ENCODE measurements around the gene EIPR1.

The EIPR1 gene

GRCh38 chr2:3194828-3195227, 182.8 kb downstream of the EIPR1 start:
- ATAC-seq (ENCODE audit: low read depth) (no peak), DNase-seq (ENCODE audit: low spot score) (no peak)
- H3K36me3 ChIP-seq (ENCODE audit: low read depth) = peaks cover 7% of the 10 kb centered on the region
- H3K9me3 ChIP-seq (ENCODE audit: severe bottlenecking) = no peaks in the 10 kb centered on the region
- no peak overlapping the region for H3K27ac ChIP-seq (ENCODE audit: poor library complexity, severe bottlenecking)
- no peak overlapping the region for H3K4me3 ChIP-seq (ENCODE audit: severe bottlenecking)
- no peak for TF ChIP-seq CTCF (IDR thresholded peaks at IDR 0.05; ENCODE audit: poor library complexity, severe bottlenecking)
- H3K4me1 ChIP-seq (ENCODE audit: insufficient read depth, poor library complexity, severe bottlenecking) = no peaks in the 10 kb centered on the region
- H3K27me3 ChIP-seq (ENCODE audit: insufficient read depth, poor library complexity, severe bottlenecking) = no peaks in the 10 kb centered on the region

GRCh38 chr2:3193443-3194330, 183.9 kb downstream of the EIPR1 start:
- no peak overlapping the region for H3K27ac ChIP-seq (ENCODE audit: poor library complexity, severe bottlenecking)
- peaks cover 7% of the 10 kb centered on the region for H3K36me3 ChIP-seq (ENCODE audit: low read depth)
- ATAC-seq (ENCODE audit: low read depth) (no peak), DNase-seq (ENCODE audit: low spot score) (no peak)
- H3K9me3 ChIP-seq (ENCODE audit: severe bottlenecking) = no peaks in the 10 kb centered on the region
- no peaks in the 10 kb centered on the region for H3K4me1 ChIP-seq (ENCODE audit: insufficient read depth, poor library complexity, severe bottlenecking)
- TF ChIP-seq CTCF (IDR thresholded peaks at IDR 0.05; ENCODE audit: poor library complexity, severe bottlenecking) = no peak
- H3K4me3 ChIP-seq (ENCODE audit: severe bottlenecking) = no peak overlapping the region
- H3K27me3 ChIP-seq (ENCODE audit: insufficient read depth, poor library complexity, severe bottlenecking) = no peaks in the 10 kb centered on the region

- DNase-seq (ENCODE audit: low spot score) (no peak), ATAC-seq (ENCODE audit: low read depth) (no peak)
- no peak overlapping the region for H3K4me3 ChIP-seq (ENCODE audit: severe bottlenecking)
- no peaks in the 10 kb centered on the region for H3K9me3 ChIP-seq (ENCODE audit: severe bottlenecking)
- no peaks in the 10 kb centered on the region for H3K27me3 ChIP-seq (ENCODE audit: insufficient read depth, poor library complexity, severe bottlenecking)
- no peaks in the 10 kb centered on the region for H3K4me1 ChIP-seq (ENCODE audit: insufficient read depth, poor library complexity, severe bottlenecking)
- H3K36me3 ChIP-seq (ENCODE audit: low read depth) = peaks cover 7% of the 10 kb centered on the region
- no peak for TF ChIP-seq CTCF (IDR thresholded peaks at IDR 0.05; ENCODE audit: poor library complexity, severe bottlenecking)
- no peak overlapping the region for H3K27ac ChIP-seq (ENCODE audit: poor library complexity, severe bottlenecking)
Measured at GRCh38 chr2:3192920-3193319, 184.7 kb downstream of the EIPR1 start.

- Histone ChIP-seq H3K9me3 (ENCODE audit: severe bottlenecking) (no peaks in the 10 kb centered on the region), H3K27me3 (ENCODE audit: insufficient read depth, poor library complexity, severe bottlenecking) (no peaks in the 10 kb centered on the region), H3K36me3 (ENCODE audit: low read depth) (peaks cover 7% of the 10 kb centered on the region), H3K27ac (ENCODE audit: poor library complexity, severe bottlenecking) (no peak overlapping the region), H3K4me3 (ENCODE audit: severe bottlenecking) (no peak overlapping the region), H3K4me1 (ENCODE audit: insufficient read depth, poor library complexity, severe bottlenecking) (no peaks in the 10 kb centered on the region)
- no peak for TF ChIP-seq CTCF (IDR thresholded peaks at IDR 0.05; ENCODE audit: poor library complexity, severe bottlenecking)
- ATAC-seq (ENCODE audit: low read depth) = no peak
- no peak for DNase-seq (ENCODE audit: low spot score)
Measured at GRCh38 chr2:3192281-3192818, 185.3 kb downstream of the EIPR1 start.

GRCh38 chr2:3189961-3190360, 187.7 kb downstream of the EIPR1 start:
- Histone ChIP-seq H3K4me3 (ENCODE audit: severe bottlenecking) (no peak overlapping the region), H3K27me3 (ENCODE audit: insufficient read depth, poor library complexity, severe bottlenecking) (no peaks in the 10 kb centered on the region), H3K4me1 (ENCODE audit: insufficient read depth, poor library complexity, severe bottlenecking) (no peaks in the 10 kb centered on the region), H3K9me3 (ENCODE audit: severe bottlenecking) (no peaks in the 10 kb centered on the region), H3K27ac (ENCODE audit: poor library complexity, severe bottlenecking) (no peak overlapping the region), H3K36me3 (ENCODE audit: low read depth) (peaks cover 7% of the 10 kb centered on the region)
- no peak for DNase-seq (ENCODE audit: low spot score)
- ATAC-seq (ENCODE audit: low read depth) = no peak
- no peak for TF ChIP-seq CTCF (IDR thresholded peaks at IDR 0.05; ENCODE audit: poor library complexity, severe bottlenecking)

All from RWPE2 (cell line).